IMR-90 (cell line): ENCODE data around the gene DENND1A.

Experiments
- CEBPB ChIP-seq: IDR thresholded peaks from 2 replicates; pipeline ENCODE4 v1.6.1; 2012; ENCODE audit warnings: low read depth, low read length, improper control_type of control experiment
- CHD1 ChIP-seq: IDR thresholded peaks from 2 replicates; pipeline ENCODE4 v1.6.1; 2012; ENCODE audit warnings: low read depth, low read length, improper control_type of control experiment
- FOS ChIP-seq: fragments of 150-350 bp; IDR thresholded peaks from 2 replicates; pipeline ENCODE4 v1.6.1; 2016; ENCODE audit warnings: low read depth, low read length
- MAFK ChIP-seq: IDR thresholded peaks from 2 replicates; pipeline ENCODE4 v1.6.1; 2012; ENCODE audit warnings: low read depth, low read length, improper control_type of control experiment
- MAZ ChIP-seq: IDR thresholded peaks from 2 replicates; pipeline ENCODE4 v1.6.1; 2012; ENCODE audit warnings: low read depth, mild to moderate bottlenecking, low read length, improper control_type of control experiment, moderate library complexity, borderline replicate concordance
- MXI1 ChIP-seq: IDR thresholded peaks from 2 replicates; pipeline ENCODE4 v1.6.1; 2012; ENCODE audit warnings: low read depth, mild to moderate bottlenecking, low read length, moderate library complexity, borderline replicate concordance
- POLR2A ChIP-seq: IDR thresholded peaks from 2 replicates; pipeline ENCODE4 v1.6.1; 2012; ENCODE audit warnings: mild to moderate bottlenecking, low read depth, low read length
- RAD21 ChIP-seq: IDR thresholded peaks from 2 replicates; pipeline ENCODE4 v1.6.1; 2012; ENCODE audit warnings: low read length, improper control_type of control experiment
- RCOR1 ChIP-seq: IDR thresholded peaks from 2 replicates; pipeline ENCODE4 v1.6.1; 2012; ENCODE audit warnings: mild to moderate bottlenecking, low read length, improper control_type of control experiment; ENCODE audit not compliant: insufficient replicate concordance
- RFX5 ChIP-seq: IDR thresholded peaks from 2 replicates; pipeline ENCODE4 v1.8.0; 2012; ENCODE audit warnings: low read depth, mild to moderate bottlenecking, low read length, moderate library complexity
- TF ChIP-seq, protein P1 (sequence below): conservative IDR thresholded peaks from 2 replicates; pipeline ENCODE4 v1.5.1; 2012; ENCODE audit warnings: mild to moderate bottlenecking, low read depth, low read length, improper control_type of control experiment
- TF ChIP-seq, protein P2 (sequence below): fragments of 150-350 bp; IDR thresholded peaks from 2 replicates; pipeline ENCODE4 v1.6.1; 2017; ENCODE audit warnings: mild to moderate bottlenecking, antibody characterized with exemption, low read length, low read depth

DNA sequence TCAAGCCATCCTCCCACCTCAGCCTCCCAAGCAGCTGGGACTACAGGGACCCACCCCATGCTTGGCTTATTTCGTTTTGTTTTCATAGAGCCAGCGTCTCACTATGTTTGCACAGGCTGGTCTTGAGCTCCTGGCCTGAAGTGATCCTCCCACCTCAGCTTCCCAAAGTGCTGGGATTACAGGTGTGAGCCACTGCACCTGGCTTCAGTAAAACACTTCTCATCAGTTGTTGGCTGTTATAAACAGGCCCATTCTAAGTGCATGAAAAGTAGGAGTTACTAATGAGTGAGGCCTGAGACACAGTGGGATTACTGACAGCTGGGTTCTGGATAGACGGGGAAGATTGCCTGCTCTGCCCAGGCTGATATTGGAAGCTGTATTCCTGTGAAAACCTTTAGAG, 570.4 kb downstream of the DENND1A start:
- TF ChIP-seq RFX5 = no peak
- TF ChIP-seq, protein P1, sequence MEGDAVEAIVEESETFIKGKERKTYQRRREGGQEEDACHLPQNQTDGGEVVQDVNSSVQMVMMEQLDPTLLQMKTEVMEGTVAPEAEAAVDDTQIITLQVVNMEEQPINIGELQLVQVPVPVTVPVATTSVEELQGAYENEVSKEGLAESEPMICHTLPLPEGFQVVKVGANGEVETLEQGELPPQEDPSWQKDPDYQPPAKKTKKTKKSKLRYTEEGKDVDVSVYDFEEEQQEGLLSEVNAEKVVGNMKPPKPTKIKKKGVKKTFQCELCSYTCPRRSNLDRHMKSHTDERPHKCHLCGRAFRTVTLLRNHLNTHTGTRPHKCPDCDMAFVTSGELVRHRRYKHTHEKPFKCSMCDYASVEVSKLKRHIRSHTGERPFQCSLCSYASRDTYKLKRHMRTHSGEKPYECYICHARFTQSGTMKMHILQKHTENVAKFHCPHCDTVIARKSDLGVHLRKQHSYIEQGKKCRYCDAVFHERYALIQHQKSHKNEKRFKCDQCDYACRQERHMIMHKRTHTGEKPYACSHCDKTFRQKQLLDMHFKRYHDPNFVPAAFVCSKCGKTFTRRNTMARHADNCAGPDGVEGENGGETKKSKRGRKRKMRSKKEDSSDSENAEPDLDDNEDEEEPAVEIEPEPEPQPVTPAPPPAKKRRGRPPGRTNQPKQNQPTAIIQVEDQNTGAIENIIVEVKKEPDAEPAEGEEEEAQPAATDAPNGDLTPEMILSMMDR = no peak
- no peak for TF ChIP-seq RCOR1
- no peak for TF ChIP-seq POLR2A
- TF ChIP-seq, protein P2, sequence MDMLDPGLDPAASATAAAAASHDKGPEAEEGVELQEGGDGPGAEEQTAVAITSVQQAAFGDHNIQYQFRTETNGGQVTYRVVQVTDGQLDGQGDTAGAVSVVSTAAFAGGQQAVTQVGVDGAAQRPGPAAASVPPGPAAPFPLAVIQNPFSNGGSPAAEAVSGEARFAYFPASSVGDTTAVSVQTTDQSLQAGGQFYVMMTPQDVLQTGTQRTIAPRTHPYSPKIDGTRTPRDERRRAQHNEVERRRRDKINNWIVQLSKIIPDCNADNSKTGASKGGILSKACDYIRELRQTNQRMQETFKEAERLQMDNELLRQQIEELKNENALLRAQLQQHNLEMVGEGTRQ = no peak
- TF ChIP-seq CHD1 = no peak
- no peak for TF ChIP-seq MAFK
- no peak for TF ChIP-seq MAZ
- no peak for TF ChIP-seq CEBPB
- TF ChIP-seq RAD21 = no peak
- no peak for TF ChIP-seq FOS
- no peak for TF ChIP-seq MXI1
